Panc1 (cell line): ENCODE data around the gene KRT86. TPM values are rescaled to one million over a fixed set of nuclear protein-coding genes. Genes with fewer than 3 reads are reported as not detected.

Experiments
- ATAC-seq: fragments of 200-7000 bp; cut with Tn5 transposase; 2 replicates; pipeline ENCODE4 v1.9.1; 2020; ENCODE audit warnings: mild to moderate bottlenecking, moderate library complexity
- BruUV-seq: library from RNA; stranded (reverse); fragments of 400-500 nt; replicated peaks from 2 replicates; lab custom pipeline; 2021; lab: Mats Ljungman, UMichigan
- CTCF ChIA-PET: fragments of 300-600 bp; sonication (Branson Sonifier 250); formaldehyde crosslinking; loops from one replicate; lab custom pipeline; 2022; ENCODE audit warnings: antibody characterized with exemption; lab: Charles Lee
- POLR2A ChIA-PET: fragments of 300-600 bp; sonication (Branson Sonifier 250); formaldehyde crosslinking; loops from one replicate; lab custom pipeline; 2022; ENCODE audit warnings: antibody characterized with exemption; lab: Charles Lee
- DNase-seq: peaks from one replicate; pipeline ENCODE4 v3.0.0-alpha.2; 2010; ENCODE audit warnings: low read depth, low spot score
- H3K27ac ChIP-seq: 2 replicates; pipeline ENCODE4 v1.5.1; 2011; ENCODE audit warnings: mild to moderate bottlenecking, low read length, inconsistent platforms
- H3K27me3 ChIP-seq: fragments of 200-500 bp; sonication (Bioruptor generic); 2 replicates; pipeline ENCODE4 v1.6.0; 2014; ENCODE audit warnings: low read length, inconsistent platforms; ENCODE audit not compliant: control insufficient read depth, insufficient read depth
- H3K36me3 ChIP-seq: fragments of 200-500 bp; sonication (Bioruptor generic); 2 replicates; pipeline ENCODE4 v1.5.1; 2014; ENCODE audit warnings: inconsistent platforms, mild to moderate bottlenecking, low read length, moderate library complexity; ENCODE audit not compliant: control insufficient read depth, insufficient read depth
- H3K4me1 ChIP-seq: 2 replicates; pipeline ENCODE4 v1.5.1; 2011; ENCODE audit warnings: inconsistent platforms, mild to moderate bottlenecking, low read length, moderate library complexity; ENCODE audit not compliant: control insufficient read depth, insufficient read depth
- H3K4me3 ChIP-seq, 2 experiments: 2 replicates each; pipeline ENCODE4 v1.5.1; 2011 to 2012; ENCODE audit warnings: low read depth in 2 of 2, low read length in 2 of 2, mild to moderate bottlenecking in 2 of 2, inconsistent platforms in 1 of 2, moderate library complexity in 1 of 2
- H3K9me3 ChIP-seq: fragments of 200-500 bp; sonication (Bioruptor generic); 2 replicates; pipeline ENCODE4 v1.5.1; 2014; ENCODE audit warnings: low read depth, mild to moderate bottlenecking, inconsistent platforms, low read length, moderate library complexity; ENCODE audit not compliant: control insufficient read depth, insufficient read depth
- POLR2AphosphoS5 ChIP-seq: IDR thresholded peaks from 2 replicates; pipeline ENCODE4 v1.6.1; 2012; ENCODE audit warnings: mild to moderate bottlenecking, low read depth, low read length, moderate library complexity
- SIN3A ChIP-seq: IDR thresholded peaks from 2 replicates; pipeline ENCODE4 v1.6.1; 2012; ENCODE audit warnings: low read depth, mild to moderate bottlenecking, low read length, moderate library complexity, borderline replicate concordance; ENCODE audit not compliant: insufficient read depth
- TCF7L2 ChIP-seq: IDR thresholded peaks from 2 replicates; pipeline ENCODE4 v1.6.1; 2011; ENCODE audit warnings: mild to moderate bottlenecking, low read depth, low read length, inconsistent platforms
- in situ Hi-C: cut with HindIII; loops from 2 replicates; pipeline ENCODE4 v1.10.0; 2016; ENCODE audit warnings: low sequenced_read_pairs, low pct_unique_long_range_greater_than_20kb
- intact Hi-C: fragments of 100-400 bp; cut with micrococcal nuclease; formaldehyde crosslinking; loops from one replicate; pipeline ENCODE4 v1.10.0; 2022; ENCODE audit not compliant: unreplicated experiment
- total RNA-seq: library from RNA; stranded (reverse); gene quantifications from one replicate; pipeline ENCODE4 v1.2.1, GENCODE V29; 2021; ENCODE audit not compliant: unreplicated experiment
- TF ChIP-seq, protein P1 (sequence below): fragments of 450-650 bp; IDR thresholded peaks from 2 replicates; pipeline ENCODE4 v1.5.1; 2017; ENCODE audit warnings: mild to moderate bottlenecking
- TF ChIP-seq, protein P2 (sequence below), 2 experiments: IDR thresholded peaks; 2 replicates each; pipeline ENCODE4 v1.6.1; 2011 to 2012; ENCODE audit warnings: low read depth in 2 of 2, control low read depth in 1 of 2, low read length in 1 of 2, mild to moderate bottlenecking in 1 of 2, moderate library complexity in 1 of 2; ENCODE audit not compliant: insufficient read depth in 1 of 2

Gene KRT86
- total RNA-seq, 1 experiment from 2014 or later, result 1.1 TPM

DNA sequence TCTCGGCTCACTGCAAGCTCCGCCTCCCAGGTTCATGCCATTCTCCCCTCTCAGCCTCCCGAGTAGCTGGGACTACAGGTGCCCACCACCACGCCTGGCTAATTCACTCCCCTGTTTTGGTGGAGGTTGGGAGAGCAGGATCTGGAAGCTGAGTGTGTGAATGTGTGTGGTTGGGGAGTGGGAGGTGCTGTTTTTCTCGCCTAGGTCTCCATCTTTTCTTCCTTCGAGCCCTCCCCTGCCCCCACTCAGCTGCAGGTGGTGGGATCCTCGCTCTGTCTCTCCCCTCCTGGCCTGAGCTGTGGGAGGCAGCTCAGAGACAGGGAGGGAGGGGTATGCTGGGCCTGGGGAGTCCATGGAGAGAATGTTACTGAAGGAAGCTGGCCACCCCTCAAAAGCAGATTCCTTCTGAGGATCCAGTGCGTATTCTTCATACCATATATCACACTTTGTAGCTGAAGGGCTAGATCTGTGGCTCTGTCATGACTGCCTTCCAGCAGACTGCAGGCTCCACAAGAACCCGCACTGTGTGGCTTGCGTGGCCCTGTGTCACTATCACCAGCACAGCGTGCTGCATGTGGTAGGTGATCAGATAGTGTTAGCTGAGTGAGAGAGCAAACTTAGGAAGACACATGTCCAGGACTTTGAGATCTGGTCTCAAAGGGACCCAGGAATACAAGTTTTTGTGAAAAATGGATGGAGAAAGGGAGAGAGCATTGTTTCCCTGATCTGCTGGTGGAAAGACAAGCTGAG, 44.0 kb downstream of the KRT86 start:
- in situ Hi-C loops (no loop called here), intact Hi-C loops (no loop called here)
- no peaks in the 10 kb centered on the region for H3K36me3 ChIP-seq
- no peak overlapping the region for H3K4me3 ChIP-seq
- DNase-seq (no peak), ATAC-seq (no peak)
- ChIA-PET CTCF (interaction anchor here (0.7 to 1.3 kb wide), 4 partner anchors 10 to 552 kb away, joined by 3 to 5 read pairs (median 4); no protein-coding TSS in a partner anchor), POLR2A (interaction anchor here (0.5 kb wide), 1 partner anchor 676 kb away, joined by 5 read pairs; no protein-coding TSS in a partner anchor)
- H3K4me1 ChIP-seq, result no peaks in the 10 kb centered on the region
- H3K27ac ChIP-seq, result no peak overlapping the region
- H3K9me3 ChIP-seq, result no peaks in the 10 kb centered on the region
- no TSS peak for BruUV-seq
- H3K27me3 ChIP-seq, result no peaks in the 10 kb centered on the region
- TF ChIP-seq, protein P1, sequence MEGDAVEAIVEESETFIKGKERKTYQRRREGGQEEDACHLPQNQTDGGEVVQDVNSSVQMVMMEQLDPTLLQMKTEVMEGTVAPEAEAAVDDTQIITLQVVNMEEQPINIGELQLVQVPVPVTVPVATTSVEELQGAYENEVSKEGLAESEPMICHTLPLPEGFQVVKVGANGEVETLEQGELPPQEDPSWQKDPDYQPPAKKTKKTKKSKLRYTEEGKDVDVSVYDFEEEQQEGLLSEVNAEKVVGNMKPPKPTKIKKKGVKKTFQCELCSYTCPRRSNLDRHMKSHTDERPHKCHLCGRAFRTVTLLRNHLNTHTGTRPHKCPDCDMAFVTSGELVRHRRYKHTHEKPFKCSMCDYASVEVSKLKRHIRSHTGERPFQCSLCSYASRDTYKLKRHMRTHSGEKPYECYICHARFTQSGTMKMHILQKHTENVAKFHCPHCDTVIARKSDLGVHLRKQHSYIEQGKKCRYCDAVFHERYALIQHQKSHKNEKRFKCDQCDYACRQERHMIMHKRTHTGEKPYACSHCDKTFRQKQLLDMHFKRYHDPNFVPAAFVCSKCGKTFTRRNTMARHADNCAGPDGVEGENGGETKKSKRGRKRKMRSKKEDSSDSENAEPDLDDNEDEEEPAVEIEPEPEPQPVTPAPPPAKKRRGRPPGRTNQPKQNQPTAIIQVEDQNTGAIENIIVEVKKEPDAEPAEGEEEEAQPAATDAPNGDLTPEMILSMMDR, result no peak

DNA sequence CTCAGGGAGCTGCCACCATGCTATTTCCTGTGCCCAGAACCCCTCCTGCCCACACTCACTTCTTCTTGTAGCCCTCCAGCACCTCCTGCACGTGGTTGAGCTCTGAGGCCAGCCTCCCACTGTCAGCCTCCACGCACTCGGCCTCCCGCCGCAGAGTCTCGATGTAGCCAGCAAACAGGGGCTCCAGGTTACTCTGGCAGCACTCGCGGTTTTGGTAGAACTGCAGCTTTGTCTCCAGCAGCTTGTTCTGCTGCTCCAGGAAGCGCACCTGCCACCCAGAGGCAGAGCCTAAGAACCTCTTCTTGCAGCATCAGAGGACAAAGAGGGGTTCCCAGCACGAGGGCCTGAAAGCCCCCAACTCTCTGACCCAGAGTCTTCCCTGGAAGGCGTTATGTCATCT, 44.7 kb downstream of the KRT86 start:
- H3K4me3 ChIP-seq, result no peak overlapping the region
- BruUV-seq, result no TSS peak
- ATAC-seq, result no peak
- H3K27ac ChIP-seq, result no peak overlapping the region
- no peak for TF ChIP-seq SIN3A
- TF ChIP-seq POLR2AphosphoS5, result no peak
- TF ChIP-seq, protein P2, sequence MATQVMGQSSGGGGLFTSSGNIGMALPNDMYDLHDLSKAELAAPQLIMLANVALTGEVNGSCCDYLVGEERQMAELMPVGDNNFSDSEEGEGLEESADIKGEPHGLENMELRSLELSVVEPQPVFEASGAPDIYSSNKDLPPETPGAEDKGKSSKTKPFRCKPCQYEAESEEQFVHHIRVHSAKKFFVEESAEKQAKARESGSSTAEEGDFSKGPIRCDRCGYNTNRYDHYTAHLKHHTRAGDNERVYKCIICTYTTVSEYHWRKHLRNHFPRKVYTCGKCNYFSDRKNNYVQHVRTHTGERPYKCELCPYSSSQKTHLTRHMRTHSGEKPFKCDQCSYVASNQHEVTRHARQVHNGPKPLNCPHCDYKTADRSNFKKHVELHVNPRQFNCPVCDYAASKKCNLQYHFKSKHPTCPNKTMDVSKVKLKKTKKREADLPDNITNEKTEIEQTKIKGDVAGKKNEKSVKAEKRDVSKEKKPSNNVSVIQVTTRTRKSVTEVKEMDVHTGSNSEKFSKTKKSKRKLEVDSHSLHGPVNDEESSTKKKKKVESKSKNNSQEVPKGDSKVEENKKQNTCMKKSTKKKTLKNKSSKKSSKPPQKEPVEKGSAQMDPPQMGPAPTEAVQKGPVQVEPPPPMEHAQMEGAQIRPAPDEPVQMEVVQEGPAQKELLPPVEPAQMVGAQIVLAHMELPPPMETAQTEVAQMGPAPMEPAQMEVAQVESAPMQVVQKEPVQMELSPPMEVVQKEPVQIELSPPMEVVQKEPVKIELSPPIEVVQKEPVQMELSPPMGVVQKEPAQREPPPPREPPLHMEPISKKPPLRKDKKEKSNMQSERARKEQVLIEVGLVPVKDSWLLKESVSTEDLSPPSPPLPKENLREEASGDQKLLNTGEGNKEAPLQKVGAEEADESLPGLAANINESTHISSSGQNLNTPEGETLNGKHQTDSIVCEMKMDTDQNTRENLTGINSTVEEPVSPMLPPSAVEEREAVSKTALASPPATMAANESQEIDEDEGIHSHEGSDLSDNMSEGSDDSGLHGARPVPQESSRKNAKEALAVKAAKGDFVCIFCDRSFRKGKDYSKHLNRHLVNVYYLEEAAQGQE (IDR thresholded peaks at IDR 0.05; ENCODE audit: insufficient read depth in 1 of 2, low read depth in 2 of 2, low read length in 1 of 2), result no peak
- no peak for TF ChIP-seq TCF7L2
- TF ChIP-seq, protein P1, result no peak; the same call in 1 of the 2 replicates
- intact Hi-C loops (no loop called here), in situ Hi-C loops (no loop called here)
- H3K36me3 ChIP-seq, result no peaks in the 10 kb centered on the region
- no peak for DNase-seq
- POLR2A ChIA-PET, result interaction anchor here (0.6 kb wide), 1 partner anchor 41 kb away, joined by 3 read pairs; no protein-coding TSS in a partner anchor
- CTCF ChIA-PET, result interaction anchor here (0.6 to 1.3 kb wide), 4 partner anchors 9 to 116 kb away, joined by 3 to 5 read pairs (median 4); no protein-coding TSS in a partner anchor
- H3K27me3 ChIP-seq, result no peaks in the 10 kb centered on the region
- H3K4me1 ChIP-seq, result no peaks in the 10 kb centered on the region
- no peaks in the 10 kb centered on the region for H3K9me3 ChIP-seq
